PFSK-1 (cell line): Measurements from ENCODE around the gene XPO1.

ENCODE experiments used
- FOXP2 ChIP-seq: optimal IDR thresholded peaks from 2 replicates; pipeline ENCODE3; 2011; ENCODE audit warnings: borderline replicate concordance, control low read depth, inconsistent platforms; ENCODE audit not compliant: insufficient read depth; ENCODE audit errors: extremely low read length, extremely low read depth
- POLR2AphosphoS5 ChIP-seq: IDR thresholded peaks from 2 replicates; pipeline ENCODE4 v1.6.1; 2012; ENCODE audit warnings: low read depth, mild to moderate bottlenecking, control low read depth, low read length, moderate library complexity
- SIN3A ChIP-seq: IDR thresholded peaks from 2 replicates; pipeline ENCODE4 v1.6.1; 2012; ENCODE audit warnings: mild to moderate bottlenecking, low read length, moderate library complexity, borderline replicate concordance; ENCODE audit not compliant: insufficient read depth
- TAF1 ChIP-seq: IDR thresholded peaks from 2 replicates; pipeline ENCODE4 v1.6.1; 2012; ENCODE audit warnings: low read length, control low read depth, borderline replicate concordance; ENCODE audit not compliant: insufficient read depth
- TF ChIP-seq, protein P1 (sequence below), 2 experiments: IDR thresholded peaks; 2 replicates each; pipeline versions ENCODE4 v1.6.1 to v1.8.0; 2011 to 2012; ENCODE audit warnings: low read depth in 2 of 2, low read length in 2 of 2, control low read depth in 1 of 2, inconsistent platforms in 1 of 2, mild to moderate bottlenecking in 1 of 2, moderate library complexity in 1 of 2; ENCODE audit not compliant: insufficient read depth in 1 of 2

The XPO1 gene

DNA sequence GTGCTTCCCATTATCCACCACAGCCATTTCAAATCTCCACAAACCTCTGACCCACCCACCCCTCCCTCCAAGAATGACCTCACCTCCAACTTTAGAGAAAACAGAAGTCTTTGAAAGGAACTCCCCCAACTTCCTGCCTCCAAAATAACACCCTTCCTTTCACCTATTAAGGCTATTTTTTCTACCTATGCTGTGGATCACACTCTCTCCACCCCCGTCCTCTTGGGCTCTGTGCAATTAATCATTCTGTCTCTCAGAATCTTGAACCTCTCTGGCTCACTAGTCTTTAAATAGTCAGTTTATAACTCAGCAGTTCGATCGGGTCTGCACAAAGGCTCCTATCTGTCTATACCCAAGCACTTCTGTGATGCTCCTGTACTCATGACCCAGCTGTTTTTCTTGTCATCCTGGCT is 37.3 kb upstream of the XPO1 start:
- TF ChIP-seq FOXP2, result no peak
- TF ChIP-seq POLR2AphosphoS5, result no peak
- no peak for TF ChIP-seq SIN3A
- TF ChIP-seq TAF1, result no peak
- TF ChIP-seq, protein P1, sequence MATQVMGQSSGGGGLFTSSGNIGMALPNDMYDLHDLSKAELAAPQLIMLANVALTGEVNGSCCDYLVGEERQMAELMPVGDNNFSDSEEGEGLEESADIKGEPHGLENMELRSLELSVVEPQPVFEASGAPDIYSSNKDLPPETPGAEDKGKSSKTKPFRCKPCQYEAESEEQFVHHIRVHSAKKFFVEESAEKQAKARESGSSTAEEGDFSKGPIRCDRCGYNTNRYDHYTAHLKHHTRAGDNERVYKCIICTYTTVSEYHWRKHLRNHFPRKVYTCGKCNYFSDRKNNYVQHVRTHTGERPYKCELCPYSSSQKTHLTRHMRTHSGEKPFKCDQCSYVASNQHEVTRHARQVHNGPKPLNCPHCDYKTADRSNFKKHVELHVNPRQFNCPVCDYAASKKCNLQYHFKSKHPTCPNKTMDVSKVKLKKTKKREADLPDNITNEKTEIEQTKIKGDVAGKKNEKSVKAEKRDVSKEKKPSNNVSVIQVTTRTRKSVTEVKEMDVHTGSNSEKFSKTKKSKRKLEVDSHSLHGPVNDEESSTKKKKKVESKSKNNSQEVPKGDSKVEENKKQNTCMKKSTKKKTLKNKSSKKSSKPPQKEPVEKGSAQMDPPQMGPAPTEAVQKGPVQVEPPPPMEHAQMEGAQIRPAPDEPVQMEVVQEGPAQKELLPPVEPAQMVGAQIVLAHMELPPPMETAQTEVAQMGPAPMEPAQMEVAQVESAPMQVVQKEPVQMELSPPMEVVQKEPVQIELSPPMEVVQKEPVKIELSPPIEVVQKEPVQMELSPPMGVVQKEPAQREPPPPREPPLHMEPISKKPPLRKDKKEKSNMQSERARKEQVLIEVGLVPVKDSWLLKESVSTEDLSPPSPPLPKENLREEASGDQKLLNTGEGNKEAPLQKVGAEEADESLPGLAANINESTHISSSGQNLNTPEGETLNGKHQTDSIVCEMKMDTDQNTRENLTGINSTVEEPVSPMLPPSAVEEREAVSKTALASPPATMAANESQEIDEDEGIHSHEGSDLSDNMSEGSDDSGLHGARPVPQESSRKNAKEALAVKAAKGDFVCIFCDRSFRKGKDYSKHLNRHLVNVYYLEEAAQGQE (IDR thresholded peaks at IDR 0.05; ENCODE audit: insufficient read depth in 1 of 2, low read depth in 2 of 2, low read length in 2 of 2), result no peak

GRCh38 chr2:61566566-61566965 is 28.4 kb upstream of the XPO1 start:
- no peak for TF ChIP-seq SIN3A
- TF ChIP-seq, protein P1 (IDR thresholded peaks at IDR 0.05; ENCODE audit: insufficient read depth in 1 of 2, low read depth in 2 of 2, low read length in 2 of 2), result no peak
- no peak for TF ChIP-seq POLR2AphosphoS5
- TF ChIP-seq FOXP2, result no peak
- TF ChIP-seq TAF1, result no peak

DNA sequence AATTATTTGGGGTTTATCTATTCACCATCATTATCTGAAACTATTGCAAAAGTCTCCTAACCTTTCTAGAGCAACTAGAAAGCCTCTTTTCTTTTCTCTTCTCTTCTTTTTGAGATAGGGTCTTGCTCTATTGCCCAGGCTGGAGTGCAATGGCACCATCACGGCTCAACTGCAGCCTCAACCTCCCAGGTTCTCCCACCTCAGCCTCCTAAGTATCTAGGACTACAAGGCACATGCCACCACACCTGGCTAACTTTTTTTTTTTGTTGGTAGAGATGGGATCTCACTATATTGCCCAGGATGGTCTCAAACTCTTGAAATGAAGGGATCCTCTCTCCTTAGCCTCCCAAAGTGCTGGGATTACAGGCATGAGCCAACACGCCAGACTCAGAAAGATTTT is 24.5 kb upstream of the XPO1 start:
- no peak for TF ChIP-seq TAF1
- no peak for TF ChIP-seq SIN3A
- TF ChIP-seq, protein P1 (IDR thresholded peaks at IDR 0.05; ENCODE audit: insufficient read depth in 1 of 2, low read depth in 2 of 2, low read length in 2 of 2), result no peak
- no peak for TF ChIP-seq POLR2AphosphoS5
- TF ChIP-seq FOXP2, result no peak

DNA sequence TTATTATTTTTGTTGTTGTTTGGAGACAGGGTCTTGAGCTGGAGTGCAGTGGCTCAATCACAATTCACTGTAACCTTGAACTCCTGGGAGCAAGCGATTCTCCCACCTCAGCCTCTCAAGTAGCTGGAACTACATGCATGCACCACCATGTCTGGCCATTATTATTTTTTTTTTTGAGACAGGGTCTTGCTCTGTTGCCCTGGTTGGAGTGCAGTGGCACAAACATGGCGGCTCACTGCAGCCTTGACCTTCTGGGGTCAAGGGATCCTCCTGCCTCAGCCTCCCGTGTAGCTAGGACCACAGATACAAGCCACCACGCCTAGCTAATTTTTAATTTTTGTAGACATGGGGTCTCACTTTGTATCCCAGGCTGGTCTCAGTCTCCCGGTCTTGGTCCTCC is 20.0 kb upstream of the XPO1 start:
- TF ChIP-seq, protein P1 (IDR thresholded peaks at IDR 0.05; ENCODE audit: insufficient read depth in 1 of 2, low read depth in 2 of 2, low read length in 2 of 2), result no peak
- TF ChIP-seq FOXP2, result no peak
- TF ChIP-seq POLR2AphosphoS5, result no peak
- no peak for TF ChIP-seq TAF1
- no peak for TF ChIP-seq SIN3A

DNA sequence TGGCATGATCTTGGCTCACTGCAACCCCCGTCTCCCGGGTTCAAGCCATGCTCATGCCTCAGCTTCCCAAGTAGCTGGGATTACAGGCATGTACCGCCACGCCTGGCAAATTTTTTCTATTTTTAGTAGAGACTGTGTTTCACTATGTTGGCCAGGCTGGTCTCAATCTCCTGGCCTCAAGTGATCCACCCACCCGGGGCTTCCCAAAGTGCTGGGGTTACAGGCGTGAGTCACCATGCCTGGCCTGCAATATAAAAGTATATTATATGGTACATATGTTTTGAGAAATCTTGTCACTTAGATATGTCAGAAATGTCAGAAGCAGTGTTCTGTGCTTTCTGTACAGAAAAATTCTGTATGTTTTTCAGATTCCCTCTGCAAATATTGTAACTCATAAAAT is 19.2 kb upstream of the XPO1 start:
- TF ChIP-seq, protein P1 (IDR thresholded peaks at IDR 0.05; ENCODE audit: insufficient read depth in 1 of 2, low read depth in 2 of 2, low read length in 2 of 2), result no peak
- no peak for TF ChIP-seq TAF1
- TF ChIP-seq FOXP2, result no peak
- no peak for TF ChIP-seq SIN3A
- TF ChIP-seq POLR2AphosphoS5, result no peak
